MM.1S (cell line): Measurements from ENCODE around the gene PDSS2.
A peak's percentile ranks its signal among the peaks of the same experiment; 100 is the strongest.
"Not testable (repeated sequence)": the region's sequence is repeated elsewhere in the genome, so short reads cannot be mapped to it uniquely, and the experiment has no call there.

Experiments
- DNase-seq: peaks from one replicate; pipeline ENCODE4 v3.0.0-alpha.2; 2015
- H2AFZ ChIP-seq: fragments of 300-600 bp; sonication (generic); 2 replicates; pipeline ENCODE4 v1.6.0; 2016; ENCODE audit warnings: antibody characterized with exemption, low read length
- H3F3A ChIP-seq: fragments of 300-600 bp; sonication (generic); 2 replicates; pipeline ENCODE4 v1.6.1; 2016; ENCODE audit warnings: mild to moderate bottlenecking, antibody characterized with exemption, low read length, moderate library complexity, mixed read lengths; ENCODE audit not compliant: insufficient read depth
- H3K27ac ChIP-seq: fragments of 300-600 bp; sonication (generic); 2 replicates; pipeline ENCODE4 v1.5.1; 2016; ENCODE audit warnings: mild to moderate bottlenecking, low read length
- H3K27me3 ChIP-seq: fragments of 300-600 bp; sonication (generic); replicated peaks from 2 replicates; pipeline ENCODE4 v1.6.0; 2016; ENCODE audit warnings: low read length; ENCODE audit not compliant: insufficient read depth
- H3K36me3 ChIP-seq: fragments of 300-600 bp; sonication (generic); replicated peaks from 2 replicates; pipeline ENCODE4 v1.6.1; 2016; ENCODE audit warnings: mild to moderate bottlenecking, low read length, mixed read lengths; ENCODE audit not compliant: insufficient read depth
- H3K4me1 ChIP-seq: fragments of 300-600 bp; sonication (generic); 2 replicates; pipeline ENCODE4 v1.6.1; 2016; ENCODE audit warnings: low read length, mixed read lengths
- H3K4me2 ChIP-seq: fragments of 300-600 bp; sonication (generic); 2 replicates; pipeline ENCODE4 v1.6.0; 2016; ENCODE audit warnings: low read depth, low read length
- H3K4me3 ChIP-seq: fragments of 300-600 bp; sonication (generic); 2 replicates; pipeline ENCODE4 v1.5.1; 2016; ENCODE audit warnings: low read length, mixed read lengths
- H3K79me2 ChIP-seq: fragments of 300-600 bp; sonication (generic); 2 replicates; pipeline ENCODE4 v1.6.1; 2016; ENCODE audit warnings: mixed run types, low read length, mixed read lengths
- H3K9ac ChIP-seq: fragments of 300-600 bp; sonication (generic); 2 replicates; pipeline ENCODE4 v1.6.1; 2016; ENCODE audit warnings: low read length, mixed read lengths
- H3K9me2 ChIP-seq: fragments of 300-600 bp; sonication (generic); replicated peaks from 2 replicates; pipeline ENCODE4 v1.6.1; 2016; ENCODE audit warnings: mild to moderate bottlenecking, low read length, mixed read lengths; ENCODE audit not compliant: insufficient read depth
- H3K9me3 ChIP-seq: fragments of 300-600 bp; sonication (generic); replicated peaks from 2 replicates; pipeline ENCODE4 v1.6.1; 2016; ENCODE audit warnings: mild to moderate bottlenecking, low read length, mixed read lengths; ENCODE audit not compliant: insufficient read depth
- H4K20me1 ChIP-seq: fragments of 300-600 bp; sonication (generic); 2 replicates; pipeline ENCODE4 v1.6.1; 2016; ENCODE audit warnings: mild to moderate bottlenecking, low read length, moderate library complexity, mixed read lengths; ENCODE audit not compliant: insufficient read depth
- CTCF ChIP-seq: fragments of 300-600 bp; sonication (generic); IDR thresholded peaks from 2 replicates; pipeline ENCODE4 v1.5.1; 2016; ENCODE audit warnings: antibody characterized with exemption, low read length, mixed read lengths
- EZH2 ChIP-seq: fragments of 300-600 bp; sonication (generic); optimal IDR thresholded peaks from 2 replicates; pipeline ENCODE3; 2017; ENCODE audit warnings: low read depth, mild to moderate bottlenecking, antibody characterized with exemption, low read length, mixed read lengths
- EZH2phosphoT487 ChIP-seq: fragments of 300-600 bp; sonication (generic); IDR thresholded peaks from 2 replicates; pipeline ENCODE4 v1.6.1; 2018; ENCODE audit warnings: antibody characterized with exemption, low read length

PDSS2 gene

GRCh38 chr6:107179004-107179403 lies 280.4 kb downstream of the PDSS2 start:
- no peak overlapping the region for H3K4me2 ChIP-seq
- TF ChIP-seq EZH2phosphoT487: no peak
- 0 out of 2 replicates have a peak, but pooled peaks have one; percentile 8 for TF ChIP-seq CTCF
- no peak for DNase-seq

GRCh38 chr6:107173779-107174178 lies 285.6 kb downstream of the PDSS2 start:
- no peaks in the 10 kb centered on the region for H3K79me2 ChIP-seq
- no peak for TF ChIP-seq EZH2
- no peak for TF ChIP-seq EZH2phosphoT487
- TF ChIP-seq CTCF: no peak
- no peaks in the 10 kb centered on the region for H3K27me3 ChIP-seq
- H3F3A ChIP-seq: no peaks in the 10 kb centered on the region
- H3K9me3 ChIP-seq: no peaks in the 10 kb centered on the region
- no peak overlapping the region for H3K9ac ChIP-seq
- H3K4me2 ChIP-seq: no peak overlapping the region
- no peaks in the 10 kb centered on the region for H4K20me1 ChIP-seq
- no peak overlapping the region for H3K4me3 ChIP-seq
- no peaks in the 10 kb centered on the region for H3K36me3 ChIP-seq
- no peak overlapping the region for H2AFZ ChIP-seq
- no peaks in the 10 kb centered on the region for H3K9me2 ChIP-seq
- no peaks in the 10 kb centered on the region for H3K4me1 ChIP-seq
- no peak overlapping the region for H3K27ac ChIP-seq
- DNase-seq: no peak

More at GRCh38 chr6:107179004-107179403, 280.4 kb downstream of the PDSS2 start:
- Histone ChIP-seq H3K4me3 (no peak overlapping the region), H3K27me3 (no peaks in the 10 kb centered on the region), H4K20me1 (no peaks in the 10 kb centered on the region), H3K36me3 (no peaks in the 10 kb centered on the region), H3K9ac (no peak overlapping the region), H3K9me2 (no peaks in the 10 kb centered on the region), H3K27ac (no peak overlapping the region), H3K9me3 (no peaks in the 10 kb centered on the region), H3K79me2 (no peaks in the 10 kb centered on the region), H3F3A (no peaks in the 10 kb centered on the region), H2AFZ (no peak overlapping the region), H3K4me1 (no peaks in the 10 kb centered on the region)

GRCh38 chr6:107171513-107171912 lies 287.9 kb downstream of the PDSS2 start:
- no peaks in the 10 kb centered on the region for H3K36me3 ChIP-seq
- no peaks in the 10 kb centered on the region for H3K27me3 ChIP-seq
- TF ChIP-seq EZH2phosphoT487 (no peak), CTCF (no peak), EZH2 (no peak)
- no peaks in the 10 kb centered on the region for H3K9me2 ChIP-seq
- DNase-seq: no peak
- H4K20me1 ChIP-seq: no peaks in the 10 kb centered on the region
- H3K9ac ChIP-seq: no peak overlapping the region
- H3F3A ChIP-seq: no peaks in the 10 kb centered on the region
- no peak overlapping the region for H3K4me2 ChIP-seq
- no peaks in the 10 kb centered on the region for H3K4me1 ChIP-seq
- H3K4me3 ChIP-seq: no peak overlapping the region
- H3K79me2 ChIP-seq: no peaks in the 10 kb centered on the region
- no peaks in the 10 kb centered on the region for H3K9me3 ChIP-seq
- no peak overlapping the region for H2AFZ ChIP-seq
- no peak overlapping the region for H3K27ac ChIP-seq

GRCh38 chr6:107164299-107164698 lies 295.1 kb downstream of the PDSS2 start:
- H3K9me3 ChIP-seq, H3K4me1 ChIP-seq, H3K36me3 ChIP-seq, H4K20me1 ChIP-seq, H3K4me3 ChIP-seq, DNase-seq, H3K79me2 ChIP-seq, H2AFZ ChIP-seq, H3K27ac ChIP-seq, H3F3A ChIP-seq, H3K9ac ChIP-seq, H3K9me2 ChIP-seq, H3K27me3 ChIP-seq, H3K4me2 ChIP-seq: not testable (repeated sequence)
